Thyroid gland (tissue), 4 donors: ENCODE data around the gene RAB6C.
"Not testable (repeated sequence)": the region's sequence is repeated elsewhere in the genome, so short reads cannot be mapped to it uniquely, and the experiment has no call there.

Source experiments
- CTCF ChIP-seq, 6 experiments: fragments of 200-600 bp in 3 of 6; fragments of 450-650 bp in 3 of 6; sonication (generic) in 3 of 6; IDR thresholded peaks; one replicate each; pipeline ENCODE4 v1.5.1; 2016 to 2019; ENCODE audit warnings: antibody characterized with exemption in 6 of 6, mild to moderate bottlenecking in 2 of 6, inconsistent platforms in 1 of 6, moderate library complexity in 1 of 6
- POLR2A ChIP-seq, 2 donors: fragments of 450-650 bp; IDR thresholded peaks; one replicate each; pipeline ENCODE4 v1.6.1; 2017; ENCODE audit warnings: antibody characterized with exemption in 2 of 2, mild to moderate bottlenecking in 2 of 2, moderate library complexity in 1 of 2

GRCh38 chr2:129958736-129959135 is 20.7 kb upstream of the RAB6C start:
- TF ChIP-seq CTCF, POLR2A (IDR thresholded peaks at IDR 0.05): not testable (repeated sequence)
